ENCODE data around the gene SETD3.

Gene SETD3

DNA sequence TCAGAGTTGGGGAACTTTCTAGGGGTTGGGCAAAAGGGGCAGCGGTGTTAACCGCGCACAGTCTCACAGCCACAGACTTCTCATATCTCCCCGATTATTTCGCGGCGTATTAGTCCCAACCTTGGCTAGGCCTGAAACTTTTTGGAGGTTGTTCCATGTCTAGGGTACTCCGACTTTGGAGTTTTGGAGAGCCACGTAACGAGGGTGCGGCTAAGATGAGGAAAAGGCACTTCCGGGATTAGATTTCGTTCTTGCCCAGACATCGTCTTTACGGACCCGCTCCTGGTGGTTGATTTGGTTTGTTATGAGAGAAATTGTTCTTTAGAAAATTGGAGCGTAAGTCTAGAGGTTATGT lies 1.1 kb upstream of the SETD3 start:
- DNase-seq: peak; percentile 6

DNA sequence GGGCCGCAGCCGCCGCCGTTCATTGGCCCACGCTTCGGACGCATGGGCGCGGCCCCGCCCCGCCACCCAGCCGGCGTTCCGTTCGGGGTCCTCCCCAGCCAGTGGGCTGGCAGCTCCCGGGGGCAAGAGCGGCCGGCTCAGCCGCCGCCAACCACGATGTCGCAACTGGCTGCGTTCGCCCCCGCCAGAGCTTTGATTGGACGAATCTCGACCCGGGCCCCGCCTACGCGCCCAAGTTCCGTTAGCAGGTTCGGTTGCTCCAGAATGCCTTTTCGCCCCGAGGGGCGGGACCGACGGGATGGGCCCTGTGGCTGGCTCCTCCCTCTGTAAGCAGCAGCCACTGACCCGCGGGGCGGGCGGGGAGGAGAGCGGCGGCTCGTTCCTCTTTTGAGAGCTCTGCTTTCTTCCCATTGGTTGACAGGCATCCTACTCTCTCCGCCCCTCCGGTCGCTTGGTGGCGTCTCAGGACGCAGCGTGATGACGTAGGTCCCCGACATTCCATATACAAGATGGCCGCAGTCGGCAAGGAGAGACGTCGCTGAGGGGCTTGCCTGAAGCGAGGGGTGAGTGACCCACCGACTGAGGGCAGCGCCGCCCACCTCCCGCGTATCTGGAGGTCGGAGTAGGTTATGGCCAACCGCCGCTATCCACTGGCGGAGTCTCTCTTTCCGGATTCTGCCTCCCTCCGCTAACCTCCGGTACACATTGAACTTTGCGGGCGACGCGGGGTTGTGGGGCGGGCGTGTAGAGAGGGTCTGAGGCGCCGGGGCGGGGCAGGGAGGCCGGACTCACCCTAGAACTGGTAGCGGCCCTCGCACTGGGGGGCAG lies 472 bp upstream of the SETD3 start, which contains the start of gene CCNK:
CCNK (plus strand) TSS at position 493 of the 828 bp plus-strand sequence. CDS start 11,269 bp downstream, outside the sequence.
- peak; percentile 100 for DNase-seq

DNA sequence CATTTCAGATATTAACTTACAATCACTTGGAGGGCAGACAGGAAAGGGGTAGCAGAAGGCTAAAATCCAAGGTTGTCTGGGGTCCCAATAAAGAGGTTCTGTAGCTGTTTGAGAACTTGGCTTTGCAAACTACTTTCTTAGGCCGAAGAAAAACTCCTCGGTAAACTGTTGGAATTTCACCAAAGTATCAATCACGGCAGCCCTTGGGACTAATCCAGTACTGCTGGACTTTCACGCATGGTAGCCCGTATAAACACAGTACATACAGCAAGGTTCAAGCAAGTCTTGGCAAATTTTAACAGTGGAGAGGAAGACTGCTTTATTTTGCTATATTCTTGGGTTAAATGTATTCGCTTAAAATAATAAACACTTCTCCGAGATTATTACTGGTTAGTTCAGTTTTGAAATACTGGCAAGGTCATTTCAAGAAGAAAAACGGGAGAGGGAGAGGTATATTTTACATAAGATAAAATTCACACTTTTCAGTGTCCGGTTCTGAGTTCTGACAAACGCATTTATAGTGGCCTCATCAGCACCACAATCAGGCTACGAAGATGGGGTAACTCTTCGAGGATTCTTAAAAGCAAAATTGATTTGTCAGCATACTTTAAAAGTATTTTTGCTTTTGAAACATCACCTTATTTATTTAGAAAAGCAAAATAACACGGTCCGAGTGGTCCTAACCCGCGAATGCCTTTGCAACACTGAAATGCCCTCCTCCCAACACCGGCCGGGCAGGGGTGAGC lies 1.3 kb downstream of the SETD3 start:
- DNase-seq: no peak

DNA sequence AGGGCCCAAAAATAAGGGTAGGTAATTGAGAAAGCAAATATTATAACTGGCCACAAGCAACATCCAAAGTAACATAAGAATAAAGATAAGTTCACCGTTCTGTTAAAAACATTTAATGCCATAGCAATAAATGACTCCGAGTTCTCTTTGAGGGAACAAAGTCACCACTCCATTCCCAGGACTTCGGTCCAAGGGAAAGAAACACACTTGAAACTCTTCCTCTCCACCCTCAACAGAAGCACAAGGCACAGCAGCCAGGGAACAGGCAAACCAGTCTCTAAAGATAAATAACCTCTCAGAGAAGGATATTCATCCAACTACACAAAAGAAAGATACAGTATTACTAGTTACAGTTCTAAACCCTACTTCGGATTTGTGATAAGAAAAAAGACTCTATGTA lies 2.5 kb downstream of the SETD3 start:
- DNase-seq: no peak

DNA sequence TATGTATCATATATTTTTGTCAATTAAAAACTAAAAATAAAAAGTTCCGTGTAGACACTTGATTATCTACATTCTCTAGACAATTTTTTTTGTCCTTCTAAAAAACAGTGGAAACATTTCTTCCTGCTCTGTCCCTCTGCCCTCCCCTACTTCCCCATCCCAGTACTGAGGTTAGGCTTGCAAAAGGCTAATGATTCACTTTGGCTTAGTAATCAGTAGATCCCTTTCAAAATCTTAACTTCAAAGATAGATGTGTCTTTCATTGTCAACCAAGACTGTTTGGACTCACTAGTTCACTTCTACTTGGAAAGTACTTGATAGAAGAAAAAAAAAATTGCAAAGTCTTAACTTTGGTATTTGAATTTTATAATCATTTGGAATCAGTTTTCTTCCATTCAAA lies 3.8 kb downstream of the SETD3 start:
- DNase-seq: no peak

DNA sequence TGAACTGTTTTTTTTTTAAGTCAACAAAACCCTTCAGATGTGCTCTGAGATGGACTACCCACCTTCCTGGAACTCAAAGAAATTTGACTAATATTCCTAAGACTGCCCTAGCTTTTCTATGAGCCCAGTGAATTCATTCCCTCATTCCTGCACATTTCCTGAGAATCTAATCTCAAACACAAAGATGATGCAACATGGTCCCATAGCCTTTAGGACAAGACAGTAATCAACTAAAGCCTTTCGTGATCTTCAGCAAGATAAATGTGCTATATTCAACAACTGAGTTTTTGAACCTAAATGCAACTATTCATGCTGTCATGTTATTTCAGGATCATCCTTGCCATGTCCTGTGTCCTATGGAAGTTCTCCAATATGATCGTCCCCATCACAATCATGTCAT lies 5.0 kb downstream of the SETD3 start:
- DNase-seq: no peak

DNA sequence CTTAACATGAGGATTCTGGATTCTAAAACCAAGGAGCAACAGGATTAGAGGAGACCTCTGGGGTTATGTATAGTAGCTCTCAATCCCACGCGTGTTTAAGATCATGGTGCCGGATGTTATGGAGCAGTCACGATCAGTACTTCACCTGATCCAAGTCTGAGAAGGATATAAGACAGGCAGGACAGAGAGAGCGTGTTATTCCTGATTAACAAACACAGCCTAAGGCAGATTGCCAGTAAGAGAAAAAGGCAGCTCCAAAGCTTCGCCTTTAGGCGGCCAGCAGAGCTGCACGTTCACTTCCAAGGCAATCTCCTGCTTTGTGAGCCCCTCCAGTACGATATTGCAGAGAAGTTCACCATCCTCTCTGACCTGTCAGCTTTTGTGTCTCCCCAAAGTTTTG lies 5.5 kb downstream of the SETD3 start:
- no peak for DNase-seq

DNA sequence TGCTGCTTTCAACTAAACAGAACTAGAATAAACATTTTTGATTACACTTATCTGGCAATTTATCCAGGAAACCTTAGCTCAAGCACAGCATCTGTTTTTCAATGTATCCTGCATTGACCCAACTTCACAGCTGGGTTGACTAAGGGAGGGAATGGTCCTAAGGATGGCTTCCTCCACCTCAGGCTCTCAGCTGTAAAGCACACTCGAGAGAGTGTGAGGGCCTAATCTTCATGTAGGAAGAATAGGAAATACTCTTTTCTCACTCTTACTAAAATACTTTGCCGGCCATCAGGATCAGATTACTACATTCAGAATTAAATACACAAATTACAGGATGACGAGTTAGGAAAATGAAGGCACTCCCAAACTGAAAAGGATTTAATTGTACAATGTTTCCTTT lies 7.2 kb downstream of the SETD3 start:
- DNase-seq: no peak

DNA sequence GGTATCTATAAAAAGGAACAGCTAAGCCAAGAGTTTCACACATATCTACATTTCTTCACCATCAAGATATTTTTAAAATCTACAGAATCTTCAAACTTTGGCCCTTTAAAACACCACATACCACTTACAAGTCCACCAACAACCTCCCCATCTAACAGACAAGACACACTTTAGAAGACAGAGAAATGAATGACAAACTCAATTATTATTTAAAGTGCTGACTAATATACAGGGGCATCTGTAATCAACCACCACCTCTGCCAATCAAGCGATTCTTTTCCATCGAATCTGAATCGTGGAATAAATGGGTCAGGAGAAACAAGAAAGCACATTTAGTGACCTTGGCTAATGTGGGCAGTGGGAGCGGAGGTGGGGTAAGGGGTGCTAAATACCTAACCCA lies 7.7 kb downstream of the SETD3 start:
- no peak for DNase-seq

DNA sequence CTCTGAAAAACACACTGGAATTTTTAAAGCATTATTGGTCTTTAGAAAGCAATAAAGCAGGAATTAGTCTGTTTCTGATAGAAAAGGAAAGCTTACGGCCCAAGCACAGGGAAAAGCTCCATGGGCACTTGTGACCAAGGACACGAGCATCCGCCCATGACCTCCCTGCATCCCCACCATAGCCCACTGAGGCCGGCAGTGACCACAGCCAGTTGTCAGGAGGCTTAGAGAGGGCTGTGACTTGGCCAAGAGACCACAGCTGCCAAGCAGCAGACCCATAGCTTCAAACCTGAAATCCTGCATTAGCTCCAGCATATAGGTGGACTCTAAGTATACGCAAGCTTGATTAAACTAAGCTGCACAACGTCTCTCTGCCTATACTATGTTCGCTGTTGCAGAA lies 8.9 kb downstream of the SETD3 start:
- no peak for DNase-seq

DNA sequence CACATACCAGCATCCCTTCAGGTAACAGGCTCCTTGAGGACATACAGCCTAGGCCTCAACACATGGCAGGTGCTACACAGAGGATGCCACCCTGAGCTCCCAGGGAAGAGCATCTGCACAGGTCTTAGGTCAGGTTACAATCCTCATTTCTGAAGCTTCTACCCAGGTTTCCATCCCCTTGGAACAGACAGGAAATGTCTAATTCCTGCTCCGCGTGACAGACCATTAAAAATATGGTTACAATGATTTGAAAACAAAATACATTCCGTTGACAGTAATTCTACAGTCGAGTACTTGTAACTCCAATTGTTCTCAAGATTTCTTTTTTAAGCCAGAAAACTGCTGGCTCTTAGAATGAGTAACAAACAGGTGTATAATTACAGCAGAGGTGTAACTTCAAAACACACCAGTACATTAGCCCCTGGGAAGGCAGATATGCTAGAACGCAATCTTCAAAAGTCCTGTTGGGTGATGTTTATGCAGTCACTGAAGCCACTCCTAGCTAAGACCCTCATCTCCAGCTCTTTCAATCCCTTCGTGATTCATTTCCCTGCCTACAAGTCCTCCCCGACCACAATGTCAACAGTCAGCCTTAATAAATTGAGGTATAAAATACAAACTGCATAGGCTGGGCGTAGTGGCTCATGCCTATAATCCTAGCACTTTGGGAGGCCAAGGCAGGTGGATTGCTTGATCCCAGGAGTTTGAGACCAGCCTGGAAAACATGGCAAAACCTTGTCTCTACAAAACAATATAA lies 11.6 kb downstream of the SETD3 start:
- DNase-seq: no peak

DNA sequence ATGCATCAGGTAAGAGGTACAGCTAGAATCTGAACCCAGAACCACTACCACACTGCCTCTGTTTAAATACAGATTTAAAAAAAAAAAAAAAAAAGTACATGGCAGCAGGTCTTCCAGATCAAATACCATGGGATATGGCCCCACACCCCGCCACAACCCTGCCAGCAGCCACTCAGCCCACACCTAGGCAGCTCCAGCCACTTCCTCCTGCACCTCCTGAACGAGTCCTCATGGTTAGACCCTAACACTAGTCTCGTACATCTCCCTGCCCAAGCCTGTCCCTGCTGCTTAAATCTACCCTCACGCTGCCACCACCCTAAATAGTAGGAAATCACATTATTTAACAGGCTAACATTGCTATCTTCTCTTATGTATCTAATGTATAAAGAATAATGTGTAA lies 12.6 kb downstream of the SETD3 start:
- no peak for DNase-seq

DNA sequence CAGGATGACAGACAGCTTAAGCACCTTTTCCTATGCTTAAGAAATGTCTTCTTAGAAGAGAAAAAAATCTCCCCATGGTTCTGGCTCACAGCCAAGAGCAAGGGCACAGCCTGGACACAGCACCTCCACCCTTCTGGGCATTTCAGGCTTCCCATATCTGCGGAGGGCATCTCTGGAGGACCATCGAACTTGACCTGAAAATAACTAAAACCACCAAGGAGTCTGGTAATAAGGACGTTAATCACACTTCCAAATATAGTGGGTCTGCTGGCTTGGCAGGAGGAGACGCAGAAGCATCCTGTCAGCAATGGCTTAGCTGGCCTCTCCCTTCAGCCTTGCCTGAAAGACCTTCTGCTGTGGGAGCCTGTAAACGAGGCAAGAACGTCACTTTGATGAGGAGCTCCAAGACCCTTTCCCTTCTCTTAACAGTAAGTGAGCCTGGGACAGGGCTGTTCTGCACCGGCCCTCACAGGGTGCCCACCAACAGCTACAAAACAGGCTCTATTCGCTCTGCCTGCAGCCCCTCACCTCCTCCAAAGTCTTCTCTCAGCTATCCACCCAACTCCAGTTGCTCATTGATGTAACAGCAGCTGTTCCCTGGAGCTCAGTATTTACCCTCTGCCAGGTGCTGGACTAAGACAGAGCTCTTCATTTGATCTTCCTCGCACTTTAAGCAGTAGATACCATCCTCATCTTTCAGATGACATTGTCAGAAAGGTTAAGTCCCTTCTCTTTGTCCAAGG lies 13.2 kb downstream of the SETD3 start:
- no peak for DNase-seq

DNA sequence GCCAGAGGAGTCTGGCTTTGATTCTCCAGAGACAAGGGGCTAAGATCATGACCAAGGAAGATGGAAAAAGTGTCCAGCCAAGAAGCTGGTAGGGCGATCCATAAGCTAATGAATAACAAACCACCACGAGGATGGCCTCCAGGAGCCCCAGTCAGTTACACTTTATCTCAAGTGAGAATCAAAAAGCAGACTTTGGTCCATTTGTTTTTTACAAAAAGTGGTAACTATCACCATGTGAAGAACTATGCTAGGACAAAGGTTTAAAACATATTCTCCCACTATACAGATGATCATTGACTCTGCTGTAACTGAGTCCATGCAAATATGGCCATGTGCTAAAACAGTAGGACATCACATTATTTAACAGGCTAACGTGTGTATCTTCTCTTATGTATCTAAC lies 13.9 kb downstream of the SETD3 start:
- no peak for DNase-seq

DNA sequence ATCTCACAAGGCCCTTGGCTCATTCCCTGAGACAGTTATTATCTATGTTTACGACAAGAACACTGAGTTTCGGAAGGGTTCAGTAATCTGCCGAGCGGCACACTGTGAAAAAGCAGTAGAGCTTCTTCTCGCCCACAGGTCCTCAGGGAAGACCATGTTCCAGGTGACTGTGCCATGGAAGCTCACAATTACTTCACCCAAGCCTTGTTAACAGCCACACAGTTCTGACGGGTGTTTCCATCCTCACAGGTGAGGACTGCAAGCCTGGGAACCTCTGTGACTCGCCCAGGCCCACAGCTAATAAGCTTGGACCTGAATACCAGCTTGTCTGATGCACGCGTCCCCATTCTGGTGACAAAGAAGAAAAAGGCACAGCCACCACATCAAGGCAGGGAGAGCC lies 15.4 kb downstream of the SETD3 start:
- DNase-seq: no peak

DNA sequence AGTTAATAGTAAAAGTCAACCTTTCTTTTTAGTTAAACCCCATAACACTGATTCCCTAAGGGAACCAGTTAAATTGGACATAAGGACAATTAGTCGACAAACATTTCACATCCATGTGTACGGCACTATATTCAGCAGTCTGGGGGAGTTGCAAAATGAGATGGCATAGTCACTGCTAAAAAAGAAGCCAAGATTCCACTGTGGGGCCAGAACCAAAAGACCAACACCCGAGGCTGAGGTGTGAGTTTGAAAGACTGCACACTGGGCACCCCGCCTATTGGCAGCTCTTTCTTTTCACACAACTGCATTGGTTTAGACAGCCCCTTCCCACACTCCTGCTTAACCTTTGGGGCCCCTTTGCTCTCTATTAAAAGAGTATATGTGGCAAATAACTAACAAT lies 16.7 kb downstream of the SETD3 start:
- DNase-seq: no peak

DNA sequence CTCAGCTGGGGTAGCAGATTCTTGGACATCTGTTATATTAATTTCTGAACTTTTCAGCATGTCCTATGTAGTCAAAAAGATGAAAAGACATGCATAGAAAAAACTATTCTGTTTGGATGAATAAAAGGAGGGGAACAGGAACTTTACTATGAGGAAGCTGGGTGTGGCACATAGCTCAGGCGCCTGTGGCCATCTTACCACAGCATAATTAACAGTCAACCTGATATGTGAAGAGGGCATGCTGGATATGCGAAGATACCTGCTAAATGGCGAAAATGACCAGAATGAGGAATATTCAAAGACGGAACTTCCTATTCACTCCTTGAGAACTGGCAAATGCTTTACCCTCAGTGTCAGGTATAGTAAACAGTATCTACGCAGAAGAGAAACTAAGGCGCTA lies 18.4 kb downstream of the SETD3 start:
- no peak for DNase-seq

DNA sequence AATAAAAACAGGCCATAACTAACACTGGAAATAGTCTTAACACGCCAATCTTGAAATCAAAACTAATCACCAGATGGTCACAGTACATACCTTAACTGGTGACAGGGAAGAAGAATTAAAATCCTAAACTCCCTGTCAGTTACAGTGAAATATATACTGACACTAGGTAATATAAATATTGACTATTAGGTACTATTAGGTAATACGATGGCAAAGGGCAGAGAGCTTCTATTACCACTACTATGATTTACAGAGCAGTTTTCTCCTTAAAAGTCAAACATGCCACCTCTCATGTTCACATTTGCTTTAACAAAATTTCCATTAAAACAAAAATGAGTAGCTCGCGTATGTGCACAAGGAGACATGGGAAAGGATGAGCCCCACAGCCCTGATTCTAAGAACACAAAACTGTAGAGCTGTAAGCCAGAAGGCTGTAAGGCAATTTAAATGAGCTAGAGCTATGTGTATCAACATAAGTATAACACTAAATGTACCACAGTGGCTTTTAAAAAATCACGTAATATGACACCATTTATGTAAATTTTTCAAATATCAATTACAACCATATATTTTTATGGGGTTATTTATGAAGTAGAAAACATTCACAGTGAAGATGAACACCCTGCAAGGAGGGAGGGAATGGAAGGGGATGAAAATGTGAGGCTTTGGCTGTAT lies 19.1 kb downstream of the SETD3 start:
- DNase-seq: no peak

DNA sequence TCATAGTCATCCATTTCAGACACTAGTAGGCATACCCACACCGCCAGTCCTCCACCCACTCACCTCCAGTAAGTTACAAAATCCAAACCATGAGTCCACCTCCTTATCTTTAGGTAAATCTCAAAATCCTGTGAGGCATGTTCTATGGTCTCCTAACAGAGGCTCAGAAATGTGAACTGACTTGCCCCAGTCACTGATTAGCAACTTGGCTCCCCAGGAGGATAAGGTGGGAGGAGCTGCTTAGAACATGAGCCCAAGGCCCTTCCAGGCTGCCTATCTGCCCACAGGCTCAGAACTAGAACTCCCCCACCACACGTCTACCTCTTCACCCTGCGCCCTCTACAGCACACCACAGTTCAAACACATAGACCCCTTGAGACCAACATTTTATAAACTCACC lies 19.9 kb downstream of the SETD3 start:
- no peak for DNase-seq

DNA sequence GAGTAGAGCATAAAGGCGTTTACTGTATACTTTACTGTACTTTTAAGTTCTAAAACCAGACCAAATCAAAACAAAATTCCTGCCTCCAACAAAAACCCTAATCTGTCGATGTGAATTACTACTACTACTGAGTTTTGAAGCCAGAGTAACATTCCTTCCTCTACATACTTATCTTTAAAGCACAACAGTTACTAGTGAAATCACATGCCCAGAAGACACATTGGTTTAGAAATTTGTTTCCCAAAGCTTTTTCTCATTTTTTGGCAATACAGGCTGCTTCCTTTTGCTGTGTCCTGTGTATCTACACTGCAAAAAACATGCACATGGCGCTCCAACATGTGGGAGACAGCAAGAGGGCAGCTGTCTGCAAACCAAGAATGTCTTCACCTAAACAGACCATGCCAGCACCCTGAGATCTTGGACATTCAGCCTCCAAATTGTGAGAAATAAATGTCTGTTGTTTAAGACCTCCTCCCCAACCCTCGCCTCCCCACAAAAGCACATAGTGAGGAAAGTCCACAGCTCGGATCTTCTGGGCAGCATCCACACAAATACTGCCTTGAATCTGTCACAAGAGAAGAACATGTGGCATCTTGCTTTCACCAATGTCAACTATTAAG lies 21.1 kb downstream of the SETD3 start:
- no peak for DNase-seq

DNA sequence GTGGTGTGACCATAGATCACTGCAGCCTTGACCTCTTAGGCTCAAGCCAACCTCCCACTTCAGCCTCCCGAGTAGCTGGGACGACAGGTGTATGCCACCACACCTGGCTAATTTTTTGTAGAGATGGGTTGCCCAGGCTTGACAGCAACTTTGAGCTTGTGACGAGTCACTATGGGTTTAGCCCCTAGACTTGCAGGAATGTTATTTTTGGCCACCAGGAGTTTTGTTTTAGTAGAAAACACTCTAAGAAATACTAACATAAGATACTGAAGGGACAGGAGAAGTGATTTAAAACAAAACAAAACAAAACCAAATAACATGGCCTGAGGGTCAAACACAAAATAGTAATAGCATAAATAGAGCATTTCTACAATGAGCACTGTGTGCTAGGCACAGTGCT lies 26.4 kb downstream of the SETD3 start:
- no peak for DNase-seq

DNA sequence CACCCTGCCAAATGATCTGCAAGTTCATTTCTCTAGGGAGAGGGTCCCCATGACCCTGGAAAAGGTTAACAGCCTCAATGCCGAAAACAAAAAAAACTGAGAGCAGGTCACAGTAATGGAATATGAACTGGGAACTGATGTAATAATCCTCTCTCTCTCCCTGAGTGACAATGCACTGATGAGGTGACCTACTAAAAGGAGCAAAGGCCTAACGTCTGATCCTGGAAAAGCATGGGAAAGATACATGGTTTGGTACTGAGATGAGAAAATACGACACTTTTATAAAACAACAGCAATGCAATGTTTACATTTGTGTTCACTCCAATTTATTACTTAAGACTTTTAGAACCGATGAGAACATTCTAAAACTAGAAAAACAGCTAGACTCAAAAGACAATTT lies 27.7 kb downstream of the SETD3 start:
- no peak for DNase-seq
